Karpas-422 (cell line): ENCODE measurements around the gene TMEM63C. TPM values are rescaled to one million over a fixed set of nuclear protein-coding genes. Genes with fewer than 3 reads are reported as not detected.

Source experiments
- DNase-seq: peaks from one replicate; pipeline ENCODE4 v3.0.0-alpha.2; 2015
- H2AFZ ChIP-seq: fragments of 200-600 bp; sonication (generic); 2 replicates; pipeline ENCODE4 v1.6.1; 2014; ENCODE audit warnings: antibody characterized with exemption, low read length, mixed read lengths
- H3K27ac ChIP-seq: fragments of 200-600 bp; sonication (generic); 2 replicates; pipeline ENCODE4 v1.5.1; 2014; ENCODE audit warnings: mild to moderate bottlenecking, low read length, moderate library complexity
- H3K27me3 ChIP-seq: fragments of 200-600 bp; sonication (generic); 2 replicates; pipeline ENCODE4 v1.6.1; 2014; ENCODE audit warnings: low read length, mixed read lengths
- H3K36me3 ChIP-seq: fragments of 200-600 bp; sonication (generic); 2 replicates; pipeline ENCODE4 v1.6.1; 2014; ENCODE audit warnings: low read length, mixed read lengths; ENCODE audit not compliant: insufficient read depth
- H3K4me1 ChIP-seq: fragments of 200-600 bp; sonication (generic); 2 replicates; pipeline ENCODE4 v1.6.1; 2014; ENCODE audit warnings: mild to moderate bottlenecking, low read length, mixed read lengths
- H3K4me2 ChIP-seq: fragments of 200-600 bp; sonication (generic); 2 replicates; pipeline ENCODE4 v1.6.1; 2014; ENCODE audit warnings: low read length, low read depth, mild to moderate bottlenecking; ENCODE audit not compliant: poor library complexity, severe bottlenecking
- H3K4me3 ChIP-seq: fragments of 200-600 bp; sonication (generic); 2 replicates; pipeline ENCODE4 v1.5.1; 2014; ENCODE audit warnings: mild to moderate bottlenecking, antibody characterized with exemption, low read length, mixed read lengths
- H3K79me2 ChIP-seq: fragments of 200-600 bp; sonication (generic); 2 replicates; pipeline ENCODE4 v1.6.1; 2014; ENCODE audit warnings: mild to moderate bottlenecking, low read length, mixed read lengths
- H3K9ac ChIP-seq: fragments of 200-600 bp; sonication (generic); 2 replicates; pipeline ENCODE4 v1.6.0; 2014; ENCODE audit warnings: low read length
- H3K9me2 ChIP-seq: fragments of 200-600 bp; sonication (generic), shearing (Covaris generic); replicated peaks from 2 replicates; pipeline ENCODE4 v1.6.0; 2014; ENCODE audit warnings: mild to moderate bottlenecking, low read length, moderate library complexity; ENCODE audit not compliant: insufficient read depth
- H3K9me3 ChIP-seq: fragments of 300-700, 200-600 bp; sonication (generic); 2 replicates; pipeline ENCODE4 v1.6.1; 2014; ENCODE audit warnings: low read length, mixed read lengths
- H4K20me1 ChIP-seq: fragments of 200-600 bp; sonication (generic); 2 replicates; pipeline ENCODE4 v1.6.1; 2014; ENCODE audit warnings: mild to moderate bottlenecking, antibody characterized with exemption, low read length, low read depth; ENCODE audit not compliant: insufficient read depth
- total RNA-seq: library from RNA; depleted of rRNA; stranded (reverse); fragments of >200 nt; shearing (Covaris generic); gene quantifications from 2 replicates; pipeline ENCODE4 v1.2.3, GENCODE V29; 2014; ENCODE audit warnings: low replicate concordance

Gene TMEM63C
- total RNA-seq, 1 experiment from 2014 or later = 5.0 TPM

DNA sequence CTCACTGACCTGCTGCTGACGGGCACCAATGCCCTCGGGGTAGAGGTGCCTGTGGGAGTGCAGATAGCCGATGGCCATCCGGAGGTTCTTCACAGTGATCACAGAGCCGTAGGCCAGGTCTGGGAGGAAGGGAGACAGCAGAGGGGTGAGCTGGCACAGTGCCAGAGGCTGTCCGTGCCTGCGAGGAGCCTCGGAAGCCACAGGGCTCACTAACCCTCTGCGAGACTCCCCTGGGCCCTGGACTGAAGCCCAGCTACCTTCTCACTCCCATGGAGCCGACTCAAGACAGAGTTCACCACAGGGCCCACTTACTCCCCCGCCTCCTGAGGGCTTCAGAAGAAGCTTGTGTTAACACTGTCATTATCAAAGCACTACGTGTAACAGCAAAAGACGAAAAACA, 114.6 kb downstream of the TMEM63C start:
- Histone ChIP-seq H2AFZ (no peak overlapping the region), H3K4me1 (no peaks in the 10 kb centered on the region), H3K9me2 (no peaks in the 10 kb centered on the region), H3K27ac (no peak overlapping the region), H3K27me3 (no peaks in the 10 kb centered on the region), H3K9me3 (no peaks in the 10 kb centered on the region), H3K4me3 (no peak overlapping the region), H3K9ac (no peak overlapping the region), H3K4me2 (no peak overlapping the region), H4K20me1 (no peaks in the 10 kb centered on the region), H3K79me2 (no peaks in the 10 kb centered on the region), H3K36me3 (peaks cover 13% of the 10 kb centered on the region)
- no peak for DNase-seq

DNA sequence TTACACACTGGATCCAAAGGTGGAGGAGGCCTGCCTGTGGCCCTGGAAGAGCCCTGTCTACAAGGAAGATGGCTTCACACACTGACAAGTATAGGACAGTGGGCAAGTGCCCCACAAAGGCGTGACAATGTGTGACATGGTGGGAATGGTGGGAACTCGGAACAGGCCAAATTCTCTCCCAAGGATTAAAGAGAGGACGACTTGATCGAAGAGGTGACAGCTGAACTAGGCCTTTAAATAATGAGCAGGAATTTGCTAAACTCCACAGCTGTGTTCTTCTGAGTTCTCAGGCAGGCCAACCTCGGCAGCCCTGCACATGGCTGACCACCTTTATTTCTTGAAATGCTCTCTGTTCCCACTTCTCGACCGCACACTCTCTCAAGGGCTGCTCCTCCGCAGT, 115.3 kb downstream of the TMEM63C start:
- Histone ChIP-seq H2AFZ (no peak overlapping the region), H3K4me2 (no peak overlapping the region), H3K79me2 (no peaks in the 10 kb centered on the region), H3K27ac (no peak overlapping the region), H3K4me3 (no peak overlapping the region), H4K20me1 (no peaks in the 10 kb centered on the region), H3K36me3 (peaks cover 13% of the 10 kb centered on the region), H3K4me1 (no peaks in the 10 kb centered on the region), H3K27me3 (no peaks in the 10 kb centered on the region), H3K9me2 (no peaks in the 10 kb centered on the region), H3K9ac (no peak overlapping the region), H3K9me3 (no peaks in the 10 kb centered on the region)
- DNase-seq = no peak

DNA sequence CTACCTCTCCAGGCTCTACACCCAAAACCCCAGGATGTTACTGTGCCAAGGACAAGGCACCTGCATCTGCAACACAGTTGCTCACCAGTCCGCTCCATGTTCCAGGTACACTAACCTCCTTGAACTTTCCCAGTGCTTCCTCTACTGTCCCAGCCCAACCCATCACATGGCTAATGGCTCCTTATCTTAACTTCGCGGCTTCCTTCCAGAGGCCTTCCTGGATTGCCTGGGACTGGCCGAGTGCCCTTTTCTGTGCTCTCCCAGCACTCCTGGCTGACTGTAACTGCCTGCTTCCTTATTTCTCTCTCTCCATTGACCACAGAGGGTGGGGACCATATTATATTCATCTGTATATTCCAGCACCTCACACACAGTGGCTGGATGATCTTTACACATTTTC, 118.2 kb downstream of the TMEM63C start:
- no peaks in the 10 kb centered on the region for H3K27me3 ChIP-seq
- no peaks in the 10 kb centered on the region for H3K9me3 ChIP-seq
- H3K4me1 ChIP-seq = no peaks in the 10 kb centered on the region
- no peak overlapping the region for H3K27ac ChIP-seq
- no peak for DNase-seq
- no peaks in the 10 kb centered on the region for H3K79me2 ChIP-seq
- no peak overlapping the region for H3K9ac ChIP-seq
- H3K9me2 ChIP-seq = no peaks in the 10 kb centered on the region
- H3K4me2 ChIP-seq = no peak overlapping the region
- no peak overlapping the region for H3K4me3 ChIP-seq
- H4K20me1 ChIP-seq = no peaks in the 10 kb centered on the region
- no peak overlapping the region for H2AFZ ChIP-seq
- no peaks in the 10 kb centered on the region; the same call in 1 of the 2 replicates for H3K36me3 ChIP-seq

DNA sequence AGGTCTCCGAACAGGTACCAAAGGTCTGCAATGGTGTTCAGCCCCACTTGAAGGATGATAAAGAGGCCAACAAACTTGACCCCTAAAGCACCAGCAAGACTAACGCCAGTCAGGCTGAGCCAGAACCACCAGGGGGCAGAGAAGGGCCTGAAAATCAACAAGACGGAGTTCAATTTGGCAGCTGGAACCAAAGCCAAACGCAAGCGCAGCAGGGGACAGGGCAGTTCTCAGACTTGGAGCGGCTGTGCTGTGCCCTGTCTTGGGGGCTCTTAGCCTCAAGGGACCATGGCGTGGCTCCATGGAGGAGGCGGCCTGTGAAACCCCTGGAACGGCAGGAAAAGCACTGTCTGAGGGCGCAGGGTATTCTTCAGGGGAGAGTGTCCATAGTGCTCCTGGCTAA, 119.5 kb downstream of the TMEM63C start:
- no peaks in the 10 kb centered on the region for H3K79me2 ChIP-seq
- no peaks in the 10 kb centered on the region for H3K9me3 ChIP-seq
- H2AFZ ChIP-seq = no peak overlapping the region
- no peaks in the 10 kb centered on the region for H4K20me1 ChIP-seq
- no peak overlapping the region for H3K4me2 ChIP-seq
- no peak overlapping the region for H3K4me3 ChIP-seq
- no peaks in the 10 kb centered on the region for H3K4me1 ChIP-seq
- H3K27me3 ChIP-seq = no peaks in the 10 kb centered on the region
- peak; percentile 94 for DNase-seq
- H3K36me3 ChIP-seq = no peaks in the 10 kb centered on the region; the same call in 1 of the 2 replicates
- H3K9ac ChIP-seq = no peak overlapping the region
- no peaks in the 10 kb centered on the region for H3K9me2 ChIP-seq
- H3K27ac ChIP-seq = no peak overlapping the region

DNA sequence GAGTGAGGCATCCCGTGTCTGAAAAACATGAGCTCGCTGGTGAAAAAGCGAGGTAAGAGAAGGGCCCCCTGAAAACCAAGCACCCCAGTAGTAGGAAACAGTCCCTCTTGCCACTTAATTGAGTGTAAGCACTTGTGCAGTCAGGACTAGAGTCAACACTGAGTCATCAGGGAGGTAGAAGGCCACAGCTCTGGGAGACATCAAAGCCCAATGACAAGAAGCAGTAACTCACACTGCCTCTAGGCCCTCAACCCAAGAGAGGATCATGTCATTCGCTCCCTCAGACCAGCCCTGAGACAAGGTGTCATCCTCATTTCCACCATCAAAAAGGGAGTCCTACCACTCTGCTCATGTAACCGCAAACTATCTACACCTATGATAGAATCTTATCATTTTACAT, 121.3 kb downstream of the TMEM63C start:
- Histone ChIP-seq H3K9ac (no peak overlapping the region), H3K4me2 (no peak overlapping the region), H3K36me3 (no peaks in the 10 kb centered on the region; the same call in 1 of the 2 replicates), H3K9me3 (no peaks in the 10 kb centered on the region), H3K79me2 (no peaks in the 10 kb centered on the region), H3K4me1 (no peaks in the 10 kb centered on the region), H3K9me2 (no peaks in the 10 kb centered on the region), H3K27ac (no peak overlapping the region), H4K20me1 (no peaks in the 10 kb centered on the region), H3K27me3 (no peaks in the 10 kb centered on the region), H2AFZ (no peak overlapping the region), H3K4me3 (no peak overlapping the region)
- no peak for DNase-seq

DNA sequence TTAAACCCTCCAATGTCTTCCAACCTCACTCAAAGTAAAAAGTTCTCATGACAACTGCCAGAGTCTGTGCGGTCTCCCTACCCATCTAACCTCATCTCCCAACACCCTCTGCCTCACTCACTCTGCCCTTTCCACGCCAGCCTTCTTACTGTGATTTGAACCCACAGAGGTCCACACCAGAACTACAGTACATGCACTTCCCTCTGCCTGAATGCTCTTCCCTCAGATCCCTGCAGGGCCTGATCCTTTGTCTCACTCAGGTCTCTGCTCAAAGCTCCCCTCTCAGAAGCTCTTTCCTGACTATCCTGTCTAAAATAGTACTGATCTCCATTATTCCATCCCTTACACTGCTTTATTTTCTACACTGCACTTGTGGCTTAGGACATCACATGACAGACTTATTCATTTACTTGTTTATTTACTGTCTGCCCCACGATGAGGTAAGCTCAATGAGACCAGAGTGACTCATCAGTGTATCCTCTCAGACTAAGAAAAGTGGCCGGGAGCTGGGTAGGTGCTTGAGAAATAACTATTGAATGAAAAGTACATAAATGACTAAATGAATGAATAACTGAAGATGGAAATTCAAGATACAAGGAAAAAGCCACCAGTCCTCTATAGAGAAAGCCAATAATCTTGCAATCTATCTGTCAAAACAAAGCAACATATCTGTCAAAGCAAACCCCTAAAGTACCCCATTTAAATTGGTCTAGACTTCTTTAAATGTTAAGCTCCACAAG, 122.0 kb downstream of the TMEM63C start:
- H2AFZ ChIP-seq = no peak overlapping the region
- no peaks in the 10 kb centered on the region for H3K27me3 ChIP-seq
- no peak overlapping the region for H3K4me2 ChIP-seq
- no peaks in the 10 kb centered on the region; the same call in 1 of the 2 replicates for H3K36me3 ChIP-seq
- no peaks in the 10 kb centered on the region for H3K79me2 ChIP-seq
- H3K9ac ChIP-seq = no peak overlapping the region
- no peaks in the 10 kb centered on the region for H4K20me1 ChIP-seq
- H3K4me3 ChIP-seq = no peak overlapping the region
- no peaks in the 10 kb centered on the region for H3K9me2 ChIP-seq
- no peak overlapping the region for H3K27ac ChIP-seq
- H3K9me3 ChIP-seq = no peaks in the 10 kb centered on the region
- H3K4me1 ChIP-seq = no peaks in the 10 kb centered on the region
- DNase-seq = no peak

DNA sequence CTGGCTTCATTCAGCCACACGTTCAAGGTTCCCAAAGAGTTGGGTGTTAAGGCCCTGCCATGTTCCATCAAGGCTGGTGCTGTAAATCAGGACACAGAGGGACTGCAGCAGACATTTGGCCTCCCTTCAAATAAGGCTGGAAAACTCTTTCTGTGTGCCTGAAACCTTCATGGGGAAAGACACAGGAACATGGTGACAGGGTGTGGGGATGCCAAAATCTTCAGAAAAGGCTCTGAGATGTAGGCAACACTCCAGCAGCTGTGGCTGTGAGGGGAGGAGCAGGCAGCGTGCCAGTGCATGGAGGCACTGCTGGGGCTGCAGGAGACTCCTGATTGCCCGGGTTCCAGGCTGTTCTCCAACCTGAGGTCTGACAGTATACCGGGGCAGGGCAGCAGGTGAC, 124.1 kb downstream of the TMEM63C start:
- no peak overlapping the region for H3K4me3 ChIP-seq
- no peaks in the 10 kb centered on the region for H3K9me3 ChIP-seq
- H3K79me2 ChIP-seq = peaks cover 13% of the 10 kb centered on the region; the same call in 1 of the 2 replicates
- no peak overlapping the region for H3K27ac ChIP-seq
- H3K4me2 ChIP-seq = no peak overlapping the region
- H2AFZ ChIP-seq = no peak overlapping the region
- H3K4me1 ChIP-seq = peaks cover 4% of the 10 kb centered on the region; the same call in 1 of the 2 replicates
- no peaks in the 10 kb centered on the region for H3K27me3 ChIP-seq
- H3K9ac ChIP-seq = no peak overlapping the region
- H3K9me2 ChIP-seq = no peaks in the 10 kb centered on the region
- DNase-seq = no peak
- no peaks in the 10 kb centered on the region for H4K20me1 ChIP-seq
- H3K36me3 ChIP-seq = no peaks in the 10 kb centered on the region; the same call in 1 of the 2 replicates

DNA sequence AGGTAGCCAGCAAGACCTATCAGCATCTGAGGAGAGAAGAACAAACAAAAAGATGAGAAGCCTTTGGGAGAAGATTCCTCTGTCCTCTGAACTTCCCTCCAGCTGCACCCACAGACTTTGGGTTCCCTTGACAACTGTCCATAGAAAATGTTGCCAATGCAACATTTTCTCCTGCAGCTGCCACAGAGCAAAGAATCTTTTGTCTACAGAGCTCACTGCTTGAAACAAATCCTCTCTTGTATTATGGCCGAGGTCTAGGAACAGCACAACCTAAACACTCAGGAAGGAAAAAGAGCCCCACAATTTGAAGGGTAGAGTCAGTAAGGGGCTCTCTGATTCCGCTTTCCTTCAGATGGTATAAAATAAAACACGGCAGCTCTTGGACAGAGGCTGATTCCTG, 124.8 kb downstream of the TMEM63C start:
- H4K20me1 ChIP-seq = no peaks in the 10 kb centered on the region
- no peaks in the 10 kb centered on the region for H3K9me3 ChIP-seq
- H3K79me2 ChIP-seq = peaks cover 18% of the 10 kb centered on the region
- no peak overlapping the region for H3K27ac ChIP-seq
- no peak overlapping the region for H2AFZ ChIP-seq
- H3K27me3 ChIP-seq = no peaks in the 10 kb centered on the region
- peaks cover 3% of the 10 kb centered on the region for H3K36me3 ChIP-seq
- no peaks in the 10 kb centered on the region for H3K9me2 ChIP-seq
- H3K4me1 ChIP-seq = peaks cover 4% of the 10 kb centered on the region; the same call in 1 of the 2 replicates
- H3K4me2 ChIP-seq = no peak overlapping the region
- no peak overlapping the region for H3K4me3 ChIP-seq
- H3K9ac ChIP-seq = no peak overlapping the region
- no peak for DNase-seq
